NCI-H524 treated with DMSO at 0.1 percent for 48 hours (cell line): ENCODE results near the gene ZNF366.

ENCODE experiments used
- DNase-seq: peaks from one replicate; lab custom pipeline; 2025; lab: John Stamatoyannopoulos, UW

The ZNF366 gene

DNA sequence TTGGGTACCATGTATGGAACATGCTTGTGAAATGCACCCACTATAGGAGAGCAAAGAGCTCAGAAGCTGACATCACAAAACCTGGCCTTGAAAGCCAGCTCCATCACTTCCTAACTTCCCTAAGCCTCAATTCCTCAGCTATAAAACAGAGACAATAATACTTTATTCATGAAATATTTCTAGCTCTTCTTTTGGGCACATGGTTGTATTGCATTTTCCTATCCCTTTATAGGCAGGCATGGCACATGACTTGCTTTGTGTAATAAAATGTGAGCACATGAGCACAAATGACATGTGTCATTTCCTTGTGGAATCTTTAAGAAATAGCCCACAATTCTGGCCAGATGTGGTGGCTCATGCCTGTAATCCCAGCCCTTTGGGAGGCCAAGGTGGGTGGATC is 18.5 kb downstream of the ZNF366 start:
- DNase-seq: no peak

DNA sequence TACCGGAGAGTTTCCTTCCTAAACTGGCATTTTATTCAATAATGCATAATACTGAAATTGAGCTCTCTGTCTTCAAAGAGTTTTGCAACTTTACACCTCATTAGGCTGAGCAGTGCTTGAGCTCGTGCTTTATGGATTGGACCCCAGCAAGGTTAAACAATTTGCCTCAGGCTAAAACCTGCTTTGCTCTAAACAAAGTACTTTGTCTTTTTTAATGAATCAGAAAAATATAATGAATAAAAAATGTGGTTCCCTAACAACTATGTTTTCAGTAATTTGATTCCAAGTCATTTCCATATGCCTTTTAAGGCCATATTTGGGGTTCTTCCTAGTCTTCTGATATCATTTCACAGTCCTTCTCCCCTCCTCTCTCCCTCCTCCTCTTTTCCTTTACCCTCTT is 20.0 kb downstream of the ZNF366 start:
- DNase-seq: no peak

DNA sequence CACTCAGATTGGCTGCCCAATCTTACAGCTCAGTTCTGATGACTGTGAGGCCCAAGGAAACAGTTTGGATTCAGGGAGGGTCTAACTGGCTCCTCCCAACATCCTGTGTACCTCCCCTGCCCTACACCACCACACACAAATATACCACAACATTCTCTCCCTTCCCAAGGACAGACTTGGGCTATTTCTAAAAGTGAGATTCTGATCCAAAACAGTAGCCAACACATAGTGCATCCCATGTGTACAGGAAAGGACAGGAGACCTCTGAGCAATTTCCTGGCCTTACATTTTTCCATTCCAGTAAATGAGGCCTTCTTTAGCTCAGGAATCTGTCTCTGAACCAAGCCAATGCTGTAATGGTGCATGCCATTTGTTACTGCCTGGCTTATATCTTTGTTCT is 20.8 kb downstream of the ZNF366 start:
- DNase-seq: no peak

DNA sequence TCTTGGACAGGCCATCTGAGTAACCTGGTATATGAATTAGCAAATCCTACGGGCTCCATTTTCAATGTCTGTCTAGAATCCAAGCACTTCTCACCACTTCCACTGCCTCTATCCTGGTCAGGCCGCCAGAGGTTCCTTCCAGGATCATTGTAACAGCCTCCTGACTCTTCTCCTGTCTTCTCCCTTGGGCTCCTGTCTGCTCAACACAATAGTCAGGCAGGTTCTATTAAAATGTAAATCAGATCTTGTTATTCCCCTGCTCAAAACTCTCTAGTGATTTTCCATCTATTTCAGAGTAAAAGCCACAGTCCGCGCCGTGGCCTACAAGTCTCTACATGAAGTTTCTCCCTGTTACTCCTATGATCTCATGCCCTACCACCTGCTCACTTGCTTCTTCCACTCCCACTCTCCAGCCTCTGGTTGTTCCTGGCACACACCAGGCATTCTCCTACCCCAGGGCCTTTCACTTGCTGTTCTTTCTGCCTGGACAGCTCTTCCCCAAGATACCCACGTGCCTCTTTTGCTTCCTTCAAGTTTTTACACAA is 21.7 kb downstream of the ZNF366 start:
- DNase-seq: no peak

DNA sequence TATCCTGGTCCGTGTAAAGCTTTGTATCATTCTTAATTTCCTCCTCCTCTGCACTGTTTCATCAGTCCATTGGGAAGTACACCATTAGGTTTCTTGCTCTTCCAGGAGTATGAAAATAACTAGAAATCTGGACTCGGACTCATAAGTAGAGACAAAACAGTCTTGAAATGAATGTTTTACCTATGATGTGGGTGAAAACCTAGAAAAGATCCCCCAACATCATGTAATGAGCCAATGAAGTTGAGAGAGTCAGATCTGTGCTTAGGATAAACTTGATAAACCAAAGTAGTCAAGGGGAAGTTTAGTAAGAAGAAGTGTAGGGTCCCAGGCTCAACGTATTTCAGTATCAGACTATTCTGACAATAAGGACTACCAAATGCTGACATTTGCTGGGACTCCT is 25.2 kb downstream of the ZNF366 start:
- DNase-seq: no peak

DNA sequence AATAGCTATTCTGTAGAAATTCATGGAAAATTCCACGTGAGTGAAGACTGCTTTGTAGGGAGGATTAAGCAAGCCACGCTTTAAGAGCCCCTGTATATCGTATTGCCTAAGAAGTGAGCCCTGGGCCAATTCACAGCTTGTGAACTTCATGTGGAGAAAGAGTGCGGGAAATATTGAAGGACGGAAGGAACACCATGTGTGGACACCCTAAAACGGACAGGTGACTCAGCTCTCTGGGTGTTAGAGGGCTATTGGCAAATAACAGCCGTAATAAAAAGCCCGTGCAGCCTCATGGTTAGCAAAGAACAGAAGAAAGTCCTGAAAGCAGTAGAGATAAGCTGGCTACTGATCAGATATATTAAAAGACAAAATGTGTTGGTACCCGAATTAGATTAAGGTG is 26.4 kb downstream of the ZNF366 start:
- no peak for DNase-seq

DNA sequence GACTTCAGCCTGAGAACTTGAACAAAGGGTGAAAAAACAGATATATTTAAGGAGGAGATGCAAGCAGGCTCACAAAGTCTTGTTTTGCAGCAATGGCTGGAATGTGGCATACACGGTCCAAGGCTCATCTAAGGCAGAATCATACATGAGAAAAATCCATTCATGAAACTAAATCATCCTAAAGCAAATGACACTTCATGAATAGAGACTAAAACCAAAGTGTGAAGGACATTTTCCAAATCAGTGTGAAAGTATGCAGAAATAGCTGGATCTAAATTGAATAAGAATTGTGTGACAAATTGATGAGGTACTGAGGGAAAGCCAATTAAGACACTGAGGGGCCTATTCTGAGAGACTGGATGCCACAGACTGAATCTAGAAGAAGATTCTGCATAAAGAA is 27.3 kb downstream of the ZNF366 start:
- no peak for DNase-seq

DNA sequence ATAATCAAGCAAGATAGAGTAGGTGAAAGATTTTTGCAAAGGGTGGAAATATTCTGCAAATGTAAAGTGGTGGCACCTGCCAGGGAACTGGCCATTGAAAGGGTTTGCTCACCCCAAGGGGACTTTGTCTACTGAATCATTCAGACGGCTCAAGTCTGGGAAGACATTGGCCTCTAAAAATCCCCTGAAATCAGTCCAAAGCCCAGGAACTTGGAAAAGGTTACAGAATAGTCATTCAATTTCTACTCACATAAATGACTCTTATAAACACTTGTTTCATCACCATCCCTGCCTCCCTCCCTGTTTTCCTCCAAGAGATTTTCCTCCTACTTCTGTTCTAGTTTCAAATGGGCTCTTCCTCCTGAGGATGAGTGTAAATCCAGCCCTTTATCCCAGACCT is 28.5 kb downstream of the ZNF366 start:
- no peak for DNase-seq

DNA sequence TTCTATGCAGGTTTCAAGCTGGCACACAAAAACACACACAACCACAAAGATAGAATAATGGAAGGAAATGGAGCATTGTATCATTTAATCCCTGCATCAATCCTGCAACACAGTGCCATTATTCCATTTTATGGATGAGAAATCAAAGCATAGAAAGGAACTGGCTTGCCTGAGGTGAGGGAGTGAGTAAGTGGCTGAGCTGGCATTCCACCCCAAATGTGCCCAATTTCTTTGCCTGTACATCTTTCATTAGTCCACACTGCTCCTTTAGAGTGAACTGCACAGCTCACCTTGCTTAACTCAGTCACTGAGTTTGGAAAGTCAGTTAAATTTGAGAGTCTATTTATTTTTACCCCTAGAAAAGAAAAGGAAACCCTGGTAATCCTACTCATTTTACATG is 28.9 kb downstream of the ZNF366 start:
- no peak for DNase-seq

DNA sequence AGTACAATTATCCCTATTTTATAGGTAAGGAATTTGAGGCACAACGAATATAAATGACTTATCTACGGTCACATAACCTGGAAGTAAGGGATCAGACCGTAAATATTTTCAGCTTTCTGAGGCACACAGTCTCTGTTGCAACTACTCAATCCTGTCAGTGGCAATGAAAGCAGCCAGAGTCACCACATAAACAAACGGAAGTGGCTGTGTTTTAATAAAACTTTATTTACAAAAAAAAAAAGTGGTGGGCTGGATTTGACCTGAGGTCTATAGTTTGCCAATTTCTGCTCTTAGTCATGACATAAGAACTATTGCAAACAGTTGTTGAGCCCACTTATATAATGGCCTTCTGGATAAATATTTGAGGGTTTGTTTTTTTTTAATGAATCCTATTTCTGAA is 29.6 kb downstream of the ZNF366 start:
- DNase-seq: no peak

DNA sequence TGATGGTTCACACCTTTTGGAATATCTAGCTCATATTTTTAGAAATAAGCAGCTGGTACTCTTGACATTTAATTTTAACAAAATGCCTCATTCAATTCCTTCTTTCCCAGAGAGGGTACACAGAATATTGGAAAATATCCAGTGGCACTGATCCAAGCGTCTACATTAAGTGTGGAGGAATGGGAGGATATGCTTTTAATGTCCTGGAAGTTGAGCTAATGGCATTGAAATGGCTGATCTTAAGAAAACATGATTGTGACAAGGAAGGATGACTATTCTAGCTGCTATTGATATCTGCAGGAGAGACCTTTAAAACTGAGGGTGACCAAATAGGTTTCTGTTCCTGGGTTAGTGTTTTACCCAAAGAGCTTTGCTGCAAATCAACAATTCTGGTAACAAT is 30.0 kb downstream of the ZNF366 start:
- no peak for DNase-seq

DNA sequence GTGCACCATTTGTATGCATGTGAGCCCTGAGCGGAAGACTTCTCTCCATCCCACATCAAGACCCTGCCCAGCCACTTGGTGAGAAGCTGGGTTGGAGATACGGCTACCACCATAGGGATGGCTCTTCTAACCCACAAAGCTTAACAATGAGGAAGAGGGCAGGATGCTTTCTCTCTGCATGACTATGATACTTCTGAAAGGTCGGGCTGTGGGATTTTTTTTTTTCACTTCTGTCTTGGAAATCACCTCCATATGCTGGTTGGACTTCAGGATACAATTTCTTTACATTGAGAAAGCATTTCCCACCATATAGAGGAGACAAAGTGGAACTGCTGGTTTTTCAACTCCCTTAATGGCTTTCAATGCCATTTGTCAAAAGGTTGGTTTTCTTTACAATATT is 30.5 kb downstream of the ZNF366 start:
- no peak for DNase-seq

DNA sequence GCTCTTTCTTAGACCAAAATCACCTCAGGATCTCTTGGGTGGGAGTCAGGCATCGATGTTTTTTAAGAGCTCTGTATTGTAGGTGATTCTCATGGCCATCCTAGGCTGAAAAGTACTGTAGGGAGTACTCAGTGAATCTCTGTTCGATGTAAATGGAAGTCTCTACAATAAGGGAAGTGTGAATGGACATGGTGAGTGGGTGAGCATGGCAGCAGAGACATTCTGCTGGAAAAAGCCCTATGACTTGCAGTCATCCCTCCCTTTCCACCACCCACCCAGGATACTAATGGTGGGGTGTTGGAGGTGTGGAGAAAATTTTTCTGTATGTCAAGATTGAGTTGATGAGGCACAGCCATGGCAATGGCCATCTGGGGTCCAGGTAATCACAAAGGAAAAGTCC is 30.9 kb downstream of the ZNF366 start:
- DNase-seq: no peak

DNA sequence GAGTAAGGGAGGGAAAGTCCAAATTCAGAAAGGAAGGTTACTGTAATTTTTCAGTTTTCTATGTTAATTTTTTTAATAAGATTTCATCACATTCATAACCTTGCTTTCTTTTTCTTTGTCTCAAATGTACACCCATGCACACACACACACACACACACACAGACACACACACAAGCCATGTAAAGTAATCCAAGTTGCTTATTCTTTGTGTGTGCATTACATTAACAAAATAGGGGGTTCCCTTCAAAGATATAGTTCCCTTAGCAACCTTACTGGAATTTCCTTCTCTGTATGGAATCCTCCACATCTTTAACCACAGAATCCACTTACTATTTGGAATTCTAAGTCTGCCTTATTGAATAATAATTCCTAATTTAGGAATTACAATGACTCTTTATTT is 32.7 kb downstream of the ZNF366 start:
- DNase-seq: no peak

DNA sequence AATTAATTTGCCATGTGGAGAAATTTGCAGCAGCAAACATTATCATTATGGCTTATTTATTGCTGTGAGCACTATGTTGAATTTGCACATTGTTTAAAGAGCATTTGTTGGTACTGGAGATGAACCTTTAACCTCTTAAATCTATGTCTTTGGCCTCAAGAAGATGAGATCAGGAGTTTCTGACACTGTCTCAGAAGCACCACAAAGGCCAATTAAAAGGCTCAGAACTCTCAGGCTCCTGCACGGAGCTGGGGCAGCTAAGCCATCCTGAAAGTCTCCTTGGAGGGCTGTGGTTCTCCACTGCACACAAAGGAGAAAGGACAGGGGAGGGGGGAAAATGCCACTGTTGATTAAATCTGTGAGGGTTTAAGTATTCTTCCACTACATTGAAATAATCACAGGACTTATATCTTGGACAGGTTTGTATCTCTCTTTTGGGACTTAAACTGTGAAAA is 33.1 kb downstream of the ZNF366 start:
- DNase-seq: no peak

DNA sequence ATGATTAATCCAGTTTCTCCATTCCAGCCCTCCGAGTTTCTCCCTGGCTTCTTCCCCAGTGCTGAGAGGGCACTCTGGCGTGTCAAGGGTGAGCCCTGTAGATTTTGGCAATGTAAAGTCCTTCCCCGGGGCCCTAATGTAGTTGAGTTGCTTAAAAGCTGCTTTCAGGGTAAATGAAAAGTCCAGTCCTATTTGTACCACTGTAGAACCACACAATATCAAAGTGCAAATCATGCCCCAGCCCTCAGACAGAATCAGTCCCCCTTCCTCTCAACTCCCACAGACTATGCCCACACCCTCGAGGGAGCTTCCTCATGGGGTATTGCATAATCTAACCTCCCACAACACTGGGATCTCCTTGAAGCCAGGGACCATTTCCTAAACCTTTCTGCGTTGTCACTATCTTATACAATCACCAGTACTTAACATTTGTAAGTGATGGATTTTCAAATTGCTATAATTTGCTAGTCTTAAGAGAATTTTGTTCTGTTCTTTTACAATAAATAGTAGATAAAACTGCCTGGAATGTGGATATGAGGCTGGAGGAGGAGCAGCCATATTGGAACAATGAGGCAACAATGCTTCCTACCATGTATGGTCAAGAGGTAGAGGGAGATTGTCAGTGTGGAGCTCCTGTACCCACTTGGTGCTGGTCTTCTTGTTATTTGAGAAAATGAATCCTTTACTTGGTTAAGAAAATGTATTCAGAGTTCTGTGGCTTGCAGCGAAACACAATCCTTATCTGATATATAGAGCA is 34.4 kb downstream of the ZNF366 start:
- no peak for DNase-seq

DNA sequence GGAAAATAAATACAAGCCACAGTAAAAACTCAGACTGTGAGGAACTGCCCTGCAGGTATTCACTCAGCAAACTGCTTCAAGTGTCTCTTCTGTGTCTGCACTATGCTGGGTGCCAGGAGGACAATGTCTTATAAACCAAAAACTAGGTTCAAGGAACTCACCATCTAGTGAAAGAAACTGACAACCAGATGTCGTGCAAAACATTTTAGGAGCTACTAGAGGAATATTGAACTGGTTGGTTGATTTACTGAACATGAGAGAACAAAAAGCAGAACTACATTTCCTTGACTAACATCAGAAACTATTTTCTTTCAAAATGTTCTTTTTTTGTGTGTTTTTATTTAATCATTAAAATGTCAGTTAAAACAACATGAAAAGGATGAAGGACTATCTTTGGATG is 35.2 kb downstream of the ZNF366 start:
- no peak for DNase-seq

DNA sequence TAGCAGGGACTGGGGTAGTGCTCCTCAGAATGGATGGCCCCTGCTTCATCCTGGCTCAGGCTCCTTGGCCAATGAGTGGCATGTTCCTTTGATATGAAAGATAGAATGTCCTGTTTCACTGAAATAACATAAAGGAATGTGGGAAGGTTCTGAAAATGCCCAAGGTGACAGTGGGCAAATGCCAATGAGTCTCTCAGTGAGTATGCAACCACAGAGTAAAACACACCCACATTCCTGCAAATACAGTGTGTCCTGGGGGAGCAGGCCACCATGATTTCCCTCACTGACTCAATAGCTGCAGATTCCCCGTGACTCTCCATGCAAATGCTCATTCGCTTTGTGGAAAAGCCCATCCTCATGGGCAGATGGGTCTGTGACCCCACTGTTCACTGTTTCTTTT is 36.4 kb downstream of the ZNF366 start:
- DNase-seq: no peak

DNA sequence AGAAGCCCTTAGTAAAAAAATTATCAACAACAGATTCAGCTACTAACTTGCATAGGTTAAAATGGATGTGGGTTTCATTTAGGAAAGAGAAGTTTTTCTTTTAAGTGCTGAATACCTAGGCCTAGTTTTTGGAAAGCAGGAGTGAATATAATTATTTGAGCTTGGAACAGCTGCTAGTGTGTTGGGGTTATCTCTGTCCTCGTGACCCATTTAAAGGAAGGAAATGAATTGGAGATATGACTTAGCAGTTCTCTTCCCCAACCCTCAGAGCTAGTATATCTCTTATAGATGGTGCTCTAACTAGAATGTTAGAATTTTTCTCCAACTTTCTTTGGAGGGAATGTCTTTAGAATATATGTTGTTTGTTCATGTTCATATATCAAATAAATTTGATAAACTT is 38.6 kb downstream of the ZNF366 start:
- no peak for DNase-seq

DNA sequence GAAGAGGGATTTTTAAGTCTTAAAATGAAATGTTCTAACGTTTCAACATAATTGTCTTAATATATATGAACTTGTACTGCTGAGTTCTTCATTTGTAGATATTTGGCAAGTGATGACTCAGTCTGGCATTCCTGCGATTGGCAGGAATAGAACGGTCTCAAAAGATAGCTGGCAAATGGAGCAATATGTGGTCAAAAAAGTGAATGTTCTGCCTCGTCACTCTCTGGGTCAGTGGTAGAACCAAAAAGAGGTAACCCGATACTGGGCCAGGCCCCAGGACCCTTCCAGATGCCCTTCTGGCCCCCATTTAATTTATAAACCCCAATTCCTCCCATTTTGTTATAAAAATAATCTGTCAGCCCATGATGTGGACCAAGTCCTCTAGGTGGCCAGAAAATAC is 39.2 kb downstream of the ZNF366 start:
- DNase-seq: no peak

DNA sequence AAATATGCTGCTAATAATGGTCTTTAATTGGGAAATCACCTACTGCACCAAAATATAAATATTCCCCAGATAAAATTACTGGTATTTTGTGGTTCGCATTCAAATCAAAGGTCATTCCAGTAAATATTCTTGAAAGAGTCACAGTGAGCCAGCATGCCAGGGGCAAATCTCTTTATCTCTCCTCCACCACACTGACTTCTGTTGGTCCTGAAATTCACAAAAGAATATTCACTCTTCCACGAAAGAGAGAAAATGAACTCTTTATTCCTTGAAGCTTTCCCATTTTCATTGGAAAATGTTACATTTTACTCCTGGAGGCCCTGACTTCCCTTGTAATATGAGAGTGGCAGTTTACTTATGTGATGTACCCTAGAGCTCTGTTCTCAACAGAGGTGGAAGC is 39.7 kb downstream of the ZNF366 start:
- DNase-seq: no peak

DNA sequence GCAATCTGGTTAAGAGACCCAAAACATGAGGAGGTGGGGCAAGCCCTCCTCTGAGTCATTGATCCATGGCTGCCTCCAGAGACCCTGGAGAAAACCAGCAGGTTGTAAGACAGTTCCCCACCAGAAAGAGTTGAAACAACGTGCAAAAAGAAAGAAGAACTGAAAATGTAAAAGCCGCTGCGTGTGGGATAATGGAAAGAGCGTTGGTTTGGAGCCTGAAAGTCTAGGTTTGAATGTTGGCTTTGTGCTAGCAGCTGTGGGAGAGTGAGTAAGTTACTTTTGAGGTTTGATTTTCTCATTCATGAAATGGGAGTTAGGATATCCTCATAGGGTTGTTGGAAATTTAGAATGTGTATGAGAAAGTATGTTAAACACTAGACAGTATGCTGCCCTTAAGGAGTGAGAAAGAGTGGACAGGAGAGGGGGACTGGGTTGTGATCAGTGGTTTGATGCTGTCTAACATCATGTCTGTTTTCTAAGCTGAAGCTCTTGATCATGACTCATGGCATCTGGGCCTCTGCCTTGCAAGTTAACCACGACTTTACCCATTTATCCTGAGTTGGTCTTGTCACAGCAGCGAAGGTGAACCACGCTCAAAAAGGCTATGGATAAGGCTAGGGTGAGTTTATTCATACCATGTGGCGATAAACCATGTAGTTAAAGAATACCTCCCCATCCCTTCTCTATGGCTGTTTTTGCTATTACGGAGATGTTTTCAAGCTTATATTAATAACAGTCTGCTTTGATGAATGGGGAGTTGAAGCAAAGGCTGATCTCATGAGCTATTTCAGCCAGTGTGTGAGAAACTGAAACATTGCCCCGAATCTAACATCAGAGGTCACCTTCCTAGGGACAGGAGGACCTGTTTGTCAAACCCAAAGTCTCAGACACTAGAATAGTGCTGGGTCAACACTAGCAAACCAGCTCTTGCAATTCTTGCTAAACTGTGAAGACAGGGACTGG is 41.3 kb downstream of the ZNF366 start:
- no peak for DNase-seq

DNA sequence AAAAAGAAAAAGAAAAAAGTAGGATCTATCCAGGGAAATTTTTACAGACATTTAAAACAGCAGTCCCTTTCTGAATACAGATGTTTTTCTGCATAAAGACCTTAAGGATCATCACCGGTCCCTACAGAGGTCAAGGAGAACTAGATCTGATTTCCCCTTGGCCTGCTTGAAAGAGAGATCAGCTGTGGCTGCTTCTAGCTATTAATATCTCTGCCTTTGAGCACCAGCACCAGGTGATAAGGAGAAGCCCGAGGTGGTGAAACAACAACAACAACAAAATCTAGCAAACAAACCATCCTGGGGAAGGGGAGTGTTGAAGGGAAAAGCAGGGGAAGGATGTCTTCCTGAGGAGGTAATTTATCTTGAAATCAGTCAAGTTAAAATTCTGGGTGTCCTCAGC is 42.1 kb downstream of the ZNF366 start:
- DNase-seq: no peak
